ENCODE measurements around the gene PCNX1. TPM values are rescaled to one million over a fixed set of nuclear protein-coding genes. Genes with fewer than 3 reads are reported as not detected.

Gene PCNX1
- total and polyA plus RNA-seq, 2 donors (not counting 1 experiment from before 2014, with no cell fraction given): 17.0 to 84.5 TPM

- TF ChIP-seq CTCF (IDR thresholded peaks at IDR 0.05) (no peak), EZH2 (IDR thresholded peaks at IDR 0.05; ENCODE audit: borderline replicate concordance, insufficient read depth, low read depth, low read length, poor library complexity, severe bottlenecking) (no peak)
- Histone ChIP-seq H3K27me3 (replicated peaks in 1 of 4; ENCODE audit: control extremely low read depth in 1 of 4, control insufficient read depth in 3 of 4, insufficient read depth in 4 of 4, low read length in 3 of 4) (no peaks in the 10 kb centered on the region), H3K27ac (ENCODE audit: low read length in 2 of 2) (no peak overlapping the region), H3K4me2 (replicated peaks; ENCODE audit: low read depth, low read length, poor library complexity, severe bottlenecking) (no peak overlapping the region), H4K20me1 (ENCODE audit: control insufficient read depth, insufficient read depth, low read length, poor library complexity, severe bottlenecking) (peaks cover 23% of the 10 kb centered on the region), H2AFZ (ENCODE audit: insufficient read depth, low read depth, low read length, poor library complexity, severe bottlenecking) (no peak overlapping the region), H3K9me3 (ENCODE audit: control extremely low read depth in 1 of 3, control insufficient read depth in 2 of 3, insufficient read depth in 1 of 3, low read length in 2 of 3) (no peaks in the 10 kb centered on the region), H3K9ac (ENCODE audit: low read length) (no peak overlapping the region), H3K79me2 (ENCODE audit: control insufficient read depth, insufficient read depth, low read length) (peaks cover 86% of the 10 kb centered on the region), H3K4me1 (ENCODE audit: control insufficient read depth in 2 of 2, insufficient read depth in 2 of 2, low read length in 2 of 2) (peaks cover 3 to 12% of the 10 kb centered on the region in 2 donors), H3K4me3 (ENCODE audit: control extremely low read depth in 1 of 5, extremely low read depth in 1 of 5, insufficient read depth in 1 of 5, low read depth in 2 of 5, low read length in 4 of 5) (no peak overlapping the region), H3K36me3 (replicated peaks in 1 of 2; ENCODE audit: control extremely low read depth in 1 of 2, control insufficient read depth in 1 of 2, extremely low read depth in 1 of 2, insufficient read depth in 2 of 2, low read length in 1 of 2) (peaks cover 0 to 2% of the 10 kb centered on the region in 2 experiments)
- WGBS (ENCODE audit: insufficient coverage): 100% methylated on average over 4 of the region's 7 CpGs
- DNase-seq (no peak), ATAC-seq (ENCODE audit: low read depth) (no peak)
- CTCF ChIA-PET: no interaction called here
- H3K4me3 Mint-ChIP-seq: no peak overlapping the region
- POLR2A ChIA-PET: no interaction called here
- no peak overlapping the region for H3K27ac Mint-ChIP-seq
- intact Hi-C loops (cut with micrococcal nuclease): no loop called here
- no peaks in the 10 kb centered on the region for H3K9me3 Mint-ChIP-seq (ENCODE audit: insufficient read depth)
- H3K4me1 Mint-ChIP-seq: peaks cover 64% of the 10 kb centered on the region
- no peaks in the 10 kb centered on the region for H3K27me3 Mint-ChIP-seq
Measured at GRCh38 chr14:70916300-70916699, 9.0 kb downstream of the PCNX1 start.

GRCh38 chr14:70916799-70917198, 9.5 kb downstream of the PCNX1 start:
- DNase-seq: no peak
- Histone ChIP-seq H3K9ac (ENCODE audit: low read length) (no peak overlapping the region), H3K4me2 (replicated peaks; ENCODE audit: low read depth, low read length, poor library complexity, severe bottlenecking) (no peak overlapping the region), H3K9me3 (ENCODE audit: control extremely low read depth in 1 of 3, control insufficient read depth in 2 of 3, insufficient read depth in 1 of 3, low read length in 2 of 3) (no peaks in the 10 kb centered on the region), H3K4me1 (ENCODE audit: control insufficient read depth in 2 of 2, insufficient read depth in 2 of 2, low read length in 2 of 2) (peaks cover 3 to 12% of the 10 kb centered on the region in 2 donors), H3K27me3 (replicated peaks in 1 of 4; ENCODE audit: control extremely low read depth in 1 of 4, control insufficient read depth in 3 of 4, insufficient read depth in 4 of 4, low read length in 3 of 4) (no peaks in the 10 kb centered on the region), H3K4me3 (ENCODE audit: control extremely low read depth in 1 of 5, extremely low read depth in 1 of 5, insufficient read depth in 1 of 5, low read depth in 2 of 5, low read length in 4 of 5) (no peak overlapping the region), H4K20me1 (ENCODE audit: control insufficient read depth, insufficient read depth, low read length, poor library complexity, severe bottlenecking) (peaks cover 23% of the 10 kb centered on the region), H2AFZ (ENCODE audit: insufficient read depth, low read depth, low read length, poor library complexity, severe bottlenecking) (no peak overlapping the region), H3K79me2 (ENCODE audit: control insufficient read depth, insufficient read depth, low read length) (peaks cover 85% of the 10 kb centered on the region), H3K27ac (ENCODE audit: low read length in 2 of 2) (no peak overlapping the region), H3K36me3 (replicated peaks in 1 of 2; ENCODE audit: control extremely low read depth in 1 of 2, control insufficient read depth in 1 of 2, extremely low read depth in 1 of 2, insufficient read depth in 2 of 2, low read length in 1 of 2) (peaks cover 0 to 2% of the 10 kb centered on the region in 2 experiments)
- peak overlapping the region; percentile 27 for H3K27ac Mint-ChIP-seq
- CTCF ChIA-PET: interaction anchor here (1.6 kb wide), 1 partner anchor 10 kb away, joined by 5 read pairs; the partner anchor contains the start of gene PCNX1
- H3K27me3 Mint-ChIP-seq: no peaks in the 10 kb centered on the region
- POLR2A ChIA-PET: no interaction called here
- no peaks in the 10 kb centered on the region for H3K9me3 Mint-ChIP-seq (ENCODE audit: insufficient read depth)
- no peak for ATAC-seq (ENCODE audit: low read depth)
- H3K4me1 Mint-ChIP-seq: peaks cover 67% of the 10 kb centered on the region
- WGBS (ENCODE audit: insufficient coverage): no CpG with 5 or more reads among the region's 4 CpGs
- TF ChIP-seq CTCF (IDR thresholded peaks at IDR 0.05) (no peak), EZH2 (IDR thresholded peaks at IDR 0.05; ENCODE audit: borderline replicate concordance, insufficient read depth, low read depth, low read length, poor library complexity, severe bottlenecking) (no peak)
- intact Hi-C loops (cut with micrococcal nuclease): no loop called here
- H3K4me3 Mint-ChIP-seq: no peak overlapping the region
